Stomach (tissue), 9 donors: ENCODE measurements around the gene OR4E2. TPM values are rescaled to one million over a fixed set of nuclear protein-coding genes. Genes with fewer than 3 reads are reported as not detected.
"Not testable (repeated sequence)": the region's sequence is repeated elsewhere in the genome, so short reads cannot be mapped to it uniquely, and the experiment has no call there.

Experiments
- DNase-seq, 2 donors: peaks; one replicate each; pipeline versions ENCODE4 v3.0.0 to v3.0.0-alpha.2; 2013 to 2019
- H3K27ac ChIP-seq, 5 donors: fragments of 200-600 bp in 4 of 5; sonication (generic) in 4 of 5; one replicate each; pipeline ENCODE4 v1.5.1; 2013 to 2019; ENCODE audit warnings: mild to moderate bottlenecking in 1 of 5, moderate library complexity in 1 of 5
- H3K27me3 ChIP-seq, 3 donors: fragments of 200-600 bp; sonication (generic); one replicate each; pipeline ENCODE4 v1.5.1; 2017 to 2019; ENCODE audit warnings: mixed run types in 1 of 3
- H3K36me3 ChIP-seq, 4 donors: fragments of 200-600 bp; sonication (generic); 1 replicate in 3 of 4; 2 replicates in 1 of 4; pipeline ENCODE4 v1.5.1; 2016 to 2019
- H3K4me1 ChIP-seq, 4 donors: fragments of 200-600 bp; sonication (generic); one replicate each; pipeline ENCODE4 v1.5.1; 2016 to 2019
- H3K4me3 ChIP-seq, 4 donors: fragments of 200-600 bp; sonication (generic) in 3 of 4; one replicate each; pipeline ENCODE4 v1.5.1; 2016 to 2019; ENCODE audit warnings: mild to moderate bottlenecking in 1 of 4
- H3K9me3 ChIP-seq, 4 donors: fragments of 200-600 bp; sonication (generic); one replicate each; pipeline ENCODE4 v1.5.1; 2016 to 2019
- CTCF ChIP-seq, 7 experiments: fragments of 450-650 bp in 4 of 7; fragments of 200-600 bp in 3 of 7; sonication (generic) in 3 of 7; IDR thresholded peaks; one replicate each; pipeline ENCODE4 v1.5.1; 2016 to 2019; ENCODE audit warnings: antibody characterized with exemption in 7 of 7, control low read depth in 2 of 7, mild to moderate bottlenecking in 1 of 7
- EP300 ChIP-seq: sonication (generic); formaldehyde crosslinking; IDR thresholded peaks from one replicate; pipeline ENCODE4 v1.6.1; 2017; ENCODE audit warnings: antibody characterized with exemption
- POLR2A ChIP-seq, 4 donors: fragments of 450-650 bp; IDR thresholded peaks; one replicate each; pipeline ENCODE4 v1.6.1; 2016; ENCODE audit warnings: antibody characterized with exemption in 4 of 4, control low read depth in 2 of 4, mild to moderate bottlenecking in 1 of 4, moderate library complexity in 1 of 4
- POLR2AphosphoS5 ChIP-seq, 3 donors: sonication (generic); formaldehyde crosslinking; IDR thresholded peaks; one replicate each; pipeline ENCODE4 v1.6.1; 2016; ENCODE audit warnings: antibody characterized with exemption in 3 of 3
- WGBS, 5 donors: extraction: QIAGEN DNeasy Blood & Tissue Kit in 3 of 5; methylation state at CpG; one replicate each; pipeline versions ENCODE4 v1.1.5 to v1.1.7; 2013 to 2018; 5-methylcytosine and 5-hydroxymethylcytosine counted together
- intact Hi-C: fragments of 100-400 bp; cut with DNase I; formaldehyde crosslinking; loops from one replicate; pipeline ENCODE4 v1.15.1; 2023; ENCODE audit warnings: low total_unique reads
- polyA plus RNA-seq, 3 donors: library from polyadenylated mRNA; stranded (reverse); fragments of 200-250 nt; gene quantifications; one replicate each; pipeline ENCODE4 v1.2.3, GENCODE V29; 2013
- total RNA-seq, 5 donors: library from RNA; depleted of rRNA; stranded (reverse); fragments of >200 nt; gene quantifications; one replicate each; pipeline versions ENCODE4 v1.1.0 to v1.2.3, GENCODE V29; 2014 to 2016
- donor health status: healthy with polysubstance abuse.
- donor health status: Bipolar disorder and iron deficiency.
- donor health status: healthy.

OR4E2 gene
- total and polyA plus RNA-seq, 8 donors = not detected

GRCh38 chr14:21694425-21694824, 40.8 kb downstream of the OR4E2 start:
- intact Hi-C loops = no loop called here
- TF ChIP-seq CTCF (IDR thresholded peaks at IDR 0.05) = no peak
- TF ChIP-seq POLR2AphosphoS5 (IDR thresholded peaks at IDR 0.05) = no peak
- TF ChIP-seq EP300 = no peak
- TF ChIP-seq POLR2A (IDR thresholded peaks at IDR 0.05) = no peak
- H3K9me3 ChIP-seq = peaks cover 0 to 9% (median 2%) of the 10 kb centered on the region in 4 donors
- H3K36me3 ChIP-seq = no peaks in the 10 kb centered on the region
- H3K4me1 ChIP-seq = no peaks in the 10 kb centered on the region
- no peaks in the 10 kb centered on the region for H3K27me3 ChIP-seq
- no peak overlapping the region for H3K4me3 ChIP-seq
- no peak overlapping the region for H3K27ac ChIP-seq
- DNase-seq = no peak

- H3K27me3 ChIP-seq, H3K36me3 ChIP-seq, H3K4me1 ChIP-seq, DNase-seq, H3K27ac ChIP-seq, intact Hi-C loops, H3K9me3 ChIP-seq, H3K4me3 ChIP-seq: not testable (repeated sequence)
- WGBS, 5 donors = 93 to 96% (median 96%) methylated on average over 29 to 33 of the region's 33 CpGs
Measured at GRCh38 chr14:21697662-21698061, 44.0 kb downstream of the OR4E2 start.

GRCh38 chr14:21698538-21698937, 44.9 kb downstream of the OR4E2 start:
- H3K36me3 ChIP-seq, H3K4me3 ChIP-seq, H3K4me1 ChIP-seq, H3K9me3 ChIP-seq, H3K27ac ChIP-seq, DNase-seq, H3K27me3 ChIP-seq, intact Hi-C loops: not testable (repeated sequence)
- WGBS, 5 donors = 5 to 56% (median 25%) methylated on average over 1 to 3 of the region's 3 CpGs

- TF ChIP-seq POLR2AphosphoS5 (IDR thresholded peaks at IDR 0.05) (no peak), POLR2A (IDR thresholded peaks at IDR 0.05) (no peak), EP300 (no peak), CTCF (IDR thresholded peaks at IDR 0.05) (no peak)
- 74 to 90% (median 75%) methylated on average over 2 of the region's 2 CpGs for WGBS, 5 donors
Measured at GRCh38 chr14:21699551-21699950, 45.9 kb downstream of the OR4E2 start.

GRCh38 chr14:21702316-21702715, 48.7 kb downstream of the OR4E2 start:
- no peaks in the 10 kb centered on the region for H3K4me1 ChIP-seq
- H3K27ac ChIP-seq = no peak overlapping the region
- intact Hi-C loops = no loop called here
- H3K4me3 ChIP-seq = no peak overlapping the region
- H3K9me3 ChIP-seq = peaks cover 0 to 13% (median 6%) of the 10 kb centered on the region in 4 donors
- H3K27me3 ChIP-seq = no peaks in the 10 kb centered on the region
- no peak for DNase-seq
- TF ChIP-seq CTCF (IDR thresholded peaks at IDR 0.05) (no peak), POLR2AphosphoS5 (IDR thresholded peaks at IDR 0.05) (no peak), EP300 (no peak), POLR2A (IDR thresholded peaks at IDR 0.05) (no peak)
- 55 to 71% (median 61%) methylated on average over 2 of the region's 2 CpGs for WGBS, 5 donors
- no peaks in the 10 kb centered on the region for H3K36me3 ChIP-seq

More at GRCh38 chr14:21699551-21699950, 45.9 kb downstream of the OR4E2 start:
- H3K4me1 ChIP-seq = no peaks in the 10 kb centered on the region
- peaks cover 0 to 9% (median 2%) of the 10 kb centered on the region in 4 donors for H3K9me3 ChIP-seq
- H3K4me3 ChIP-seq = no peak overlapping the region
- H3K27me3 ChIP-seq = no peaks in the 10 kb centered on the region
- no peaks in the 10 kb centered on the region for H3K36me3 ChIP-seq
- intact Hi-C loops = no loop called here
- H3K27ac ChIP-seq = no peak overlapping the region
- DNase-seq = no peak
